Psoas muscle (tissue), 8 donors: ENCODE results near the gene AK4. TPM values are rescaled to one million over a fixed set of nuclear protein-coding genes. Genes with fewer than 3 reads are reported as not detected.

Experiments
- ATAC-seq, 4 donors: fragments of 200-7000 bp; cut with Tn5 transposase; one replicate each; pipeline ENCODE4 v1.9.1; 2020; ENCODE audit warnings: moderate library complexity in 3 of 4, mild to moderate bottlenecking in 2 of 4
- DNase-seq, 2 donors: peaks; one replicate each; pipeline ENCODE4 v3.0.0-alpha.2; 2020
- H3K27ac ChIP-seq: fragments of 200-600 bp; one replicate; pipeline ENCODE4 v1.8.0; 2022
- H3K27me3 ChIP-seq, 3 donors: fragments of 200-600 bp in 1 of 3; one replicate each; pipeline versions ENCODE4 v1.6.1 to v1.8.0; 2013 to 2022; ENCODE audit warnings: low read length in 2 of 3, mild to moderate bottlenecking in 2 of 3, moderate library complexity in 1 of 3; ENCODE audit not compliant: insufficient read depth in 3 of 3
- H3K36me3 ChIP-seq, 2 donors: fragments of 200-600 bp in 1 of 2; one replicate each; pipeline versions ENCODE4 v1.6.1 to v1.8.0; 2013 to 2022; ENCODE audit warnings: low read depth in 1 of 2, mild to moderate bottlenecking in 1 of 2, moderate library complexity in 1 of 2; ENCODE audit not compliant: insufficient read depth in 1 of 2
- H3K4me1 ChIP-seq: fragments of 200-600 bp; one replicate; pipeline ENCODE4 v1.8.0; 2022
- H3K4me3 ChIP-seq: fragments of 200-600 bp; one replicate; pipeline ENCODE4 v1.8.0; 2022; ENCODE audit warnings: mild to moderate bottlenecking
- H3K9me3 ChIP-seq: fragments of 200-600 bp; one replicate; pipeline ENCODE4 v1.8.0; 2022
- CTCF ChIP-seq: fragments of 200-600 bp; IDR thresholded peaks from one replicate; pipeline ENCODE4 v1.8.0; 2022; ENCODE audit warnings: antibody characterized with exemption
- WGBS, 3 donors: extraction: QIAGEN DNeasy Blood & Tissue Kit; methylation state at CpG; one replicate each; pipeline versions ENCODE4 v1.1.6 to v1.1.7; 2013; 5-methylcytosine and 5-hydroxymethylcytosine counted together
- intact Hi-C, 2 donors: fragments of 100-400 bp; cut with DNase I; formaldehyde crosslinking; loops; one replicate each; pipeline versions ENCODE4 v1.11.0 to v1.14.2; 2022
- polyA plus RNA-seq, 3 donors: library from polyadenylated mRNA; stranded (reverse); fragments of 200-250 nt; gene quantifications; one replicate each; pipeline ENCODE4 v1.2.3, GENCODE V29; 2013
- total RNA-seq, 4 donors: library from RNA; stranded (reverse); fragmentation: NEBNext Ultra II Directional in 2 of 4; extraction: Animal tissue kit (Norgen Biotek cat#: 25700) in 2 of 4; gene quantifications; one replicate each; pipeline versions ENCODE4 v1.2.1 to v1.2.4, GENCODE V29; 2021 to 2023
- donor health status: healthy with polysubstance abuse.
- donor health status: DM: no; HTN: no; CAD: no; lungs with moderate emphysema.
- donor health status: Bipolar disorder and iron deficiency.
- donor health status: healthy.
- donor health status: DM: yes; HTN: yes; CAD: no.
- donor health status: DM: no; HTN: no; CAD: no.
- donor health status: DM: no; HTN: no; CAD: no.
- donor health status: DM: yes; HTN: yes; CAD: no.

Gene AK4
- total and polyA plus RNA-seq, 7 donors = 0.37 to 29.0 (median 1.4) TPM

GRCh38 chr1:65108025-65108642, 39.9 kb upstream of the AK4 start:
- DNase-seq = no peak
- WGBS, 3 donors = 91 to 93% (median 92%) methylated on average over 4 of the region's 4 CpGs
- no peak for ATAC-seq

GRCh38 chr1:65109487-65109886, 38.5 kb upstream of the AK4 start:
- H3K4me1 ChIP-seq = no peaks in the 10 kb centered on the region
- H3K27ac ChIP-seq = no peak overlapping the region
- no peak for TF ChIP-seq CTCF
- no peaks in the 10 kb centered on the region for H3K27me3 ChIP-seq
- H3K9me3 ChIP-seq = no peaks in the 10 kb centered on the region
- ATAC-seq = no peak
- H3K4me3 ChIP-seq = no peak overlapping the region
- 53 to 63% (median 53%) methylated on average over 4 of the region's 4 CpGs for WGBS, 3 donors
- no peaks in the 10 kb centered on the region for H3K36me3 ChIP-seq
- DNase-seq = no peak
- intact Hi-C loops = no loop called here

More at GRCh38 chr1:65108025-65108642, 39.9 kb upstream of the AK4 start:
- no peaks in the 10 kb centered on the region for H3K4me1 ChIP-seq
- H3K9me3 ChIP-seq = no peaks in the 10 kb centered on the region
- intact Hi-C loops = no loop called here
- H3K27ac ChIP-seq = no peak overlapping the region
- H3K36me3 ChIP-seq = no peaks in the 10 kb centered on the region
- no peak for TF ChIP-seq CTCF
- H3K27me3 ChIP-seq = no peaks in the 10 kb centered on the region
- H3K4me3 ChIP-seq = no peak overlapping the region

GRCh38 chr1:65112811-65113210, 35.2 kb upstream of the AK4 start:
- no peak for TF ChIP-seq CTCF
- Histone ChIP-seq H3K4me1 (no peaks in the 10 kb centered on the region), H3K4me3 (no peak overlapping the region), H3K27ac (no peak overlapping the region), H3K36me3 (no peaks in the 10 kb centered on the region), H3K9me3 (no peaks in the 10 kb centered on the region), H3K27me3 (no peaks in the 10 kb centered on the region)
- ATAC-seq = peak in 1 of 4 donors; percentile 37
- 27 to 48% (median 38%) methylated on average over 3 of the region's 3 CpGs for WGBS, 3 donors
- no peak for DNase-seq
- intact Hi-C loops = no loop called here

GRCh38 chr1:65113298-65113697, 34.7 kb upstream of the AK4 start:
- TF ChIP-seq CTCF = no peak
- Histone ChIP-seq H3K4me1 (no peaks in the 10 kb centered on the region), H3K27ac (no peak overlapping the region), H3K9me3 (no peaks in the 10 kb centered on the region), H3K4me3 (no peak overlapping the region), H3K36me3 (no peaks in the 10 kb centered on the region), H3K27me3 (no peaks in the 10 kb centered on the region)
- DNase-seq (no peak), ATAC-seq (no peak)
- intact Hi-C loops = no loop called here
- 14 to 31% (median 23%) methylated on average over 2 of the region's 2 CpGs for WGBS, 3 donors

- no peaks in the 10 kb centered on the region for H3K36me3 ChIP-seq
- H3K9me3 ChIP-seq = no peaks in the 10 kb centered on the region
- no peak for TF ChIP-seq CTCF
- H3K4me3 ChIP-seq = no peak overlapping the region
- H3K27me3 ChIP-seq = no peaks in the 10 kb centered on the region
- no peak overlapping the region for H3K27ac ChIP-seq
- intact Hi-C loops = no loop called here
- DNase-seq (no peak), ATAC-seq (no peak)
- no peaks in the 10 kb centered on the region for H3K4me1 ChIP-seq
- 20 to 22% (median 21%) methylated on average over 4 of the region's 4 CpGs for WGBS, 3 donors
These were observed 33.7 kb upstream of the AK4 start for GRCh38 chr1:65114322-65114721.
